Uterus (tissue), 2 donors: Measurements from ENCODE around the gene SMURF1.

Source experiments
- CTCF ChIP-seq, 4 experiments: fragments of 200-600 bp in 2 of 4; fragments of 450-650 bp in 2 of 4; sonication (generic) in 2 of 4; IDR thresholded peaks; one replicate each; pipeline ENCODE4 v1.5.1; 2016 to 2019; ENCODE audit warnings: antibody characterized with exemption in 4 of 4, mild to moderate bottlenecking in 2 of 4, moderate library complexity in 1 of 4
- POLR2A ChIP-seq, 2 donors: fragments of 450-650 bp; IDR thresholded peaks; one replicate each; pipeline ENCODE4 v1.6.1; 2016; ENCODE audit warnings: antibody characterized with exemption in 2 of 2, mild to moderate bottlenecking in 1 of 2, moderate library complexity in 1 of 2

GRCh38 chr7:99061001-99061776 is 82.7 kb downstream of the SMURF1 start:
- TF ChIP-seq CTCF (IDR thresholded peaks at IDR 0.05) (no peak), POLR2A (IDR thresholded peaks at IDR 0.05) (no peak)
